Stimulated activated CD8-positive, alpha-beta memory T cell treated with anti-CD3 and anti-CD28 coated beads, Interleukin-2, amount 100 ng/mL, for 48 hours (primary cell): Measurements from ENCODE around the gene KLRD1.
"Not testable (repeated sequence)": the region's sequence is repeated elsewhere in the genome, so short reads cannot be mapped to it uniquely, and the experiment has no call there.

Experiments used
- DNase-seq, 2 donors: peaks; one replicate each; pipeline ENCODE4 v3.0.0-alpha.2; 2020; ENCODE audit warnings: low read depth in 2 of 2

KLRD1 gene

GRCh38 chr12:10368206-10369171 is 60.8 kb downstream of the KLRD1 start:
- DNase-seq, result no peak

GRCh38 chr12:10369557-10370415 is 62.1 kb downstream of the KLRD1 start:
- DNase-seq, result no peak

GRCh38 chr12:10371893-10372535 is 64.3 kb downstream of the KLRD1 start:
- not testable (repeated sequence) for DNase-seq

GRCh38 chr12:10372559-10372958 is 64.9 kb downstream of the KLRD1 start:
- DNase-seq, result no peak

GRCh38 chr12:10374624-10375018 is 67.0 kb downstream of the KLRD1 start:
- DNase-seq, result no peak

GRCh38 chr12:10378737-10379136 is 71.1 kb downstream of the KLRD1 start:
- not testable (repeated sequence) for DNase-seq
